WTC11 (cell line): ENCODE data around the gene APCS. TPM values are rescaled to one million over a fixed set of nuclear protein-coding genes. Genes with fewer than 3 reads are reported as not detected.

Experiments used
- ATAC-seq: fragments of 200-7000 bp; cut with Tn5 transposase; 2 replicates; pipeline ENCODE4 v1.10.0; 2021; ENCODE audit warnings: mild to moderate bottlenecking, moderate library complexity
- CTCF ChIA-PET: fragments of 300-600 bp; sonication (Branson Sonifier 250); formaldehyde crosslinking; loops from one replicate; lab custom pipeline; 2021; ENCODE audit warnings: antibody characterized with exemption; lab: Charles Lee
- POLR2A ChIA-PET: fragments of 350-600 bp; sonication (Branson Sonifier 250); formaldehyde crosslinking; loops from one replicate; lab custom pipeline; 2021; ENCODE audit warnings: antibody characterized with exemption; lab: Charles Lee
- DNase-seq: peaks from one replicate; pipeline ENCODE4 v3.0.0; 2021; ENCODE audit warnings: low spot score
- H3K27ac Mint-ChIP-seq: 2 replicates; pipeline ENCODE4 v1.8.0; 2021; ENCODE audit warnings: mixed read lengths
- H3K27me3 Mint-ChIP-seq: 2 replicates; pipeline ENCODE4 v1.8.0; 2021; ENCODE audit warnings: low read depth, mild to moderate bottlenecking, moderate library complexity, mixed read lengths
- H3K36me3 Mint-ChIP-seq: 2 replicates; pipeline ENCODE4 v1.8.0; 2021; ENCODE audit warnings: mixed read lengths
- H3K4me1 Mint-ChIP-seq: 2 replicates; pipeline ENCODE4 v1.8.0; 2022; ENCODE audit warnings: mixed read lengths
- H3K4me3 Mint-ChIP-seq: 2 replicates; pipeline ENCODE4 v1.8.0; 2021; ENCODE audit warnings: mild to moderate bottlenecking, moderate library complexity, mixed read lengths
- H3K9me3 Mint-ChIP-seq: 2 replicates; pipeline ENCODE4 v1.8.0; 2021; ENCODE audit warnings: mixed read lengths
- GRHL2 ChIP-seq: fragments of 250-450 bp; sonication (Bioruptor Pico); IDR thresholded peaks from 2 replicates; pipeline ENCODE4 v1.8.0; 2022; ENCODE audit warnings: mild to moderate bottlenecking, moderate library complexity; ENCODE audit not compliant: insufficient replicate concordance, severe bottlenecking
- total RNA-seq: library from RNA; stranded (reverse); gene quantifications from 3 replicates; pipeline ENCODE4 v1.2.3, GENCODE V29; 2021
- TF ChIP-seq, protein P1 (sequence below): fragments of 250-450 bp; sonication (Bioruptor Pico); conservative IDR thresholded peaks from 2 replicates; pipeline ENCODE4 v1.9.0; 2021; ENCODE audit warnings: mild to moderate bottlenecking

The APCS gene
- total RNA-seq, 1 experiment from 2014 or later = 0.44 TPM

DNA sequence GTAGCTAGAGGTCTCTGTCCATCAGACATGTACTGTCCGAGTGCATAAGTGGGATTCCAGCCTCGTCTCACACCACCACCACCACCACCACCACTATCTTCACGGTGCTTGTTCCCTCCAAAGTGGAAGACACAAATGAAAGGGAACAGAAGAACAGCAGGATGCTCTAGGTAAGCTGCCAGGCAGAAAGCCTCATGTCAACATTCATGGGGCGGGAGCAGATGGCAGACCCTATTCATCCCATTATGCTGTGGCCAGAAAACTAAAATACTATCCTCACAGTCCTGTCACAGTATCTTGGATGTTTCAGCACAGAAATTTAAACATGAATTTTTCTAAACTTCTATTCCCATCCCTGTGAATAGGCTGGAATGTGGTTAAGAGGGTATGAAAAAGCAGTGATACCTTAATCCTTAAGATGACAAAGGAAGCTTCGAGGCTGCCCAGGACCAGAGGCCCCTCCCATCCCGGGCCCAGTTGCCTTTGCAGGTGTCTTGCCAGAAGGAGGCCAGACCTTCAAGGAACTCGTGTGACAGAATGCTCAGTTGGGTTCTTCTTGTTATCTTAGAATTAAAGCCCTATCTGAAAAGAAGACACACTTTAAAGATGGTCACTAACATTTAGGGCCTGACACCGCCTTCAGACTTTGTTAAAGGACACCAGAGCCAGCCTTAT is 24.7 kb downstream of the APCS start (continued):
- TF ChIP-seq, protein P1, sequence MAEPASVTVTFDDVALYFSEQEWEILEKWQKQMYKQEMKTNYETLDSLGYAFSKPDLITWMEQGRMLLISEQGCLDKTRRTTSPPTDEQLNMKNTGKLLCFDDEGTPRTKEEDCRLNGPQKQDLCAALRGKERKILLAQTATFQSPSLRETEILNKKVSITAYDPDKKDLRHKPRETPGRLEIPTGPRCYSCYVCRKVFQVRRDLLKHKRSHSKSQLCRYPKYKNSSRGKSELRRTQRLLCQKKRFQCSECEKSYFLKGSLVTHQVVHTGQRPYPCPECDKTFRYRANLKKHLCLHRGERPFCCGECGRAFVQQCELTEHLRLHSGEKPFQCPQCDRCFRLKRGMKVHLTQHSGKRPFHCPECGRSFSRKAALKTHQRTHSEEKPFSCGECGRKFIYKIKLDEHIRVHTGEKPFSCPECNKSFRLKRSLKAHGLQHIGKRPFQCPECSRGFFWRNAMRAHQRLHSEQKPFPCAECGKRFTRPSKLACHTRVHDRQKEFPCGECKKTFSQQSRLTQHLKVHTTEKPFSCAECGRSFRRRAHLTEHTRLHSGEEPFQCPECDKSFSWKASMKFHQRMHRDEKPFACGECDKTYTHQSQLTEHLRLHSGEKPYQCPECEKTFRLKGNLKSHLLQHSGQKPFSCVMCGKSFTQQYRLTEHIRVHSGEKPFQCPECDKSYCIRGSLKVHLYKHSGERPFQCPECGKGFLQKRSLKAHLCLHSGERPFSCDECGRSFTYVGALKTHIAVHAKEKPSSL (CRISPR knock-in tag) = no peak

DNA sequence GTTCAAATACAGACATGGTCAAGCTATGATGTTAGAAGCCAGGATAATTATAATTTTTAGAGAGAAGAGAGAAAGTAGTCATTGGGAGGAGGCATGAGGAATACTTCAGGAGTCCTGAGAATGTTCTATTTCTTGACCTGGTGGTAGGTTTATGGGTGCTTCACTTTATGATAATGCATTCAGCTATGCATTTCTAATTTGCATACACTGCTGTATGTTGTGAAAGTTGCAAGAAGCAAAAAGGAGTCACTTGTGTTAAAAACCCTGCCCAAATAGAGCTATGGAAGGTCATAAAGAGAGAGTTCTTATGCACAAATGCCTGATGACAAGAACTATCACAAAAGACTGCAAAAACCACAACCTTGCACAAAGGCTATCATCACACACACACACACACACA is 45.3 kb downstream of the APCS start:
- ATAC-seq = no peak

More for the DNA sequence above, 45.3 kb downstream of the APCS start:
- TF ChIP-seq GRHL2 (CRISPR knock-in tag) = no peak
- H3K4me3 Mint-ChIP-seq = no peak overlapping the region
- H3K27me3 Mint-ChIP-seq = peaks cover 5% of the 10 kb centered on the region; the same call in 1 of the 2 replicates
- peaks cover 5% of the 10 kb centered on the region for H3K9me3 Mint-ChIP-seq
- CTCF ChIA-PET = no interaction called here
- no peaks in the 10 kb centered on the region for H3K36me3 Mint-ChIP-seq
- H3K27ac Mint-ChIP-seq = no peak overlapping the region
- no peaks in the 10 kb centered on the region for H3K4me1 Mint-ChIP-seq
- no peak for DNase-seq
- POLR2A ChIA-PET = no interaction called here

Other genes starting within 250 kb of the APCS start
- not detected in 3 replicates for gene OR10J4, start 155.6 kb upstream of the APCS start, total RNA-seq
- gene OR10J1, start 148.1 kb upstream of the APCS start, total RNA-seq = not detected in 3 replicates
- gene OR10J5, start 51.8 kb upstream of the APCS start, total RNA-seq = not detected in 3 replicates
- gene CRP, start 126.8 kb downstream of the APCS start, total RNA-seq = 0.68 to 1.1 TPM (median 0.85 TPM) in 3 replicates
- gene DUSP23, start 193.1 kb downstream of the APCS start, total RNA-seq = 35.2 to 52.1 TPM (median 47.5 TPM) in 3 replicates
- gene FCRL6, start 214.5 kb downstream of the APCS start, total RNA-seq = not detected in 3 replicates
- gene SLAMF8, start 239.0 kb downstream of the APCS start, total RNA-seq = 0.07 TPM in 1 of 3 replicates, not detected in the others